Colonic mucosa (tissue), 4 donors: Measurements from ENCODE around the gene KCNT2. TPM values are rescaled to one million over a fixed set of nuclear protein-coding genes. Genes with fewer than 3 reads are reported as not detected.

Source experiments
- DNase-seq: peaks from one replicate; pipeline ENCODE4 v3.0.0-alpha.2; 2020
- H3K27ac ChIP-seq: fragments of 200-600 bp; one replicate; pipeline ENCODE4 v1.8.0; 2021
- H3K27me3 ChIP-seq: fragments of 200-600 bp; one replicate; pipeline ENCODE4 v1.8.0; 2021
- H3K36me3 ChIP-seq: fragments of 200-600 bp; one replicate; pipeline ENCODE4 v1.8.0; 2021
- H3K4me1 ChIP-seq: fragments of 200-600 bp; one replicate; pipeline ENCODE4 v1.8.0; 2021; ENCODE audit warnings: mild to moderate bottlenecking
- H3K4me3 ChIP-seq: fragments of 200-600 bp; one replicate; pipeline ENCODE4 v1.8.0; 2021
- H3K9ac ChIP-seq, 2 donors: one replicate each; pipeline ENCODE4 v1.7.0; 2013; ENCODE audit warnings: control low read depth in 2 of 2, low read depth in 2 of 2, low read length in 2 of 2
- H3K9me3 ChIP-seq: fragments of 200-600 bp; one replicate; pipeline ENCODE4 v1.8.0; 2021
- CTCF ChIP-seq: fragments of 200-600 bp; IDR thresholded peaks from one replicate; pipeline ENCODE4 v1.8.0; 2022; ENCODE audit warnings: antibody characterized with exemption, mild to moderate bottlenecking
- intact Hi-C: fragments of 100-400 bp; cut with DNase I; formaldehyde crosslinking; loops from one replicate; pipeline ENCODE4 v1.14.1; 2022
- total RNA-seq, 2 donors: library from RNA; stranded (reverse); fragmentation: NEBNext Ultra II Directional in 1 of 2; extraction: Animal tissue kit (Norgen Biotek cat#: 25700) in 1 of 2; gene quantifications; one replicate each; pipeline ENCODE4 v1.2.1, GENCODE V29; 2021
- donor health status: healthy.
- donor health status: DM: no; HTN: no; CAD: no.
- donor health status: DM: no; HTN: no; CAD: no.

The KCNT2 gene
- total RNA-seq, 2 donors from 2014 or later, result 0.56 to 0.82 TPM

GRCh38 chr1:196393742-196394141 is 214.5 kb downstream of the KCNT2 start:
- H3K9me3 ChIP-seq, result no peaks in the 10 kb centered on the region
- intact Hi-C loops, result no loop called here
- no peak overlapping the region for H3K27ac ChIP-seq
- no peak for TF ChIP-seq CTCF
- H3K36me3 ChIP-seq, result no peaks in the 10 kb centered on the region
- no peak for DNase-seq
- no peaks in the 10 kb centered on the region for H3K27me3 ChIP-seq
- no peak overlapping the region for H3K9ac ChIP-seq
- no peaks in the 10 kb centered on the region for H3K4me1 ChIP-seq
- H3K4me3 ChIP-seq, result no peak overlapping the region

- H3K9ac ChIP-seq, result no peak overlapping the region
- H3K27me3 ChIP-seq, result no peaks in the 10 kb centered on the region
- H3K36me3 ChIP-seq, result no peaks in the 10 kb centered on the region
Observed at GRCh38 chr1:196393282-196393681, 215.0 kb downstream of the KCNT2 start.

DNA sequence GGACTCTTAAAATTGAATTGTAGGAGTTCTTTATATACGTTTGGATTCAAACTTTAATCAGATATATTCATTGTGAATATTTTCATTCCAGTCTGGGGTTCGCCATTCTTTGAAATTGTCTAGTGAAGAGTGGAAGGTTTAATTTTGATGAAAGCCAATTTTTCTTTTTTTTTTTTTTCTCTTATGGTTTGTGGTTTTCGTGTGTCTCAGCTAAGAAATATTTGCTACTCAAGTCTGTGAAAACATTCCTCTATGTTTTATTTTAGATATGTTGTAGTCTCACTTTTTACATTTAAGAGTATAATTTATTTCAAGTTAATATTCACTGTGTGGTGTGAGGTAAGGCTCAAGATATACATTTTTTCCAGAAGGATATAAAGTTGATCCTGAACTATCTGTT is 220.5 kb downstream of the KCNT2 start:
- no peak for TF ChIP-seq CTCF
- Histone ChIP-seq H3K9ac (no peak overlapping the region), H3K4me3 (no peak overlapping the region), H3K27ac (no peak overlapping the region), H3K36me3 (no peaks in the 10 kb centered on the region), H3K27me3 (no peaks in the 10 kb centered on the region), H3K4me1 (no peaks in the 10 kb centered on the region), H3K9me3 (no peaks in the 10 kb centered on the region)
- intact Hi-C loops, result no loop called here
- no peak for DNase-seq

More at GRCh38 chr1:196393282-196393681, 215.0 kb downstream of the KCNT2 start:
- no peak for TF ChIP-seq CTCF
- intact Hi-C loops, result no loop called here
- DNase-seq, result no peak
- H3K27ac ChIP-seq, result no peak overlapping the region
- no peaks in the 10 kb centered on the region for H3K4me1 ChIP-seq
- H3K9me3 ChIP-seq, result no peaks in the 10 kb centered on the region
- no peak overlapping the region for H3K4me3 ChIP-seq

DNA sequence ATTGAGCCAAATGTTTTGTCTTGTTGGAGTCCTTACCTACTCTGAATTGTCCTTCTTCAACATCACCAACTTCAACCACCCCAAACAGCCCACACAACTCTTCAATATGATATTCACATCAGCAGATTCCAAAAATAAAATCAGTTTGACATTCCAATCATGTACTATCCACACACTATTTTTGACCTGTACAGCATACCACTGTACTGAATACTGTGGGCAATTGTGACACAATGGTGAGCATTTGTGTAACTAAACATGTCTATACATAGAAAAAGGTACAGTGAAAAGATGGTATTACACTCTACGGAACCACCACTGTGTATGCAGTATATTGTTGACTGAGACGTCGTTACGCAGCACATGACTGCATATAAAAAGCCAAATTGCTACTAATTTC is 223.1 kb downstream of the KCNT2 start:
- no peaks in the 10 kb centered on the region for H3K36me3 ChIP-seq
- no peak for TF ChIP-seq CTCF
- H3K9me3 ChIP-seq, result no peaks in the 10 kb centered on the region
- no peak overlapping the region for H3K27ac ChIP-seq
- intact Hi-C loops, result no loop called here
- no peaks in the 10 kb centered on the region for H3K4me1 ChIP-seq
- DNase-seq, result no peak
- no peaks in the 10 kb centered on the region for H3K27me3 ChIP-seq
- H3K4me3 ChIP-seq, result no peak overlapping the region
- no peak overlapping the region for H3K9ac ChIP-seq

- H3K36me3 ChIP-seq, result no peaks in the 10 kb centered on the region
- no peaks in the 10 kb centered on the region for H3K4me1 ChIP-seq
- intact Hi-C loops, result no loop called here
- H3K9ac ChIP-seq, result no peak overlapping the region
- H3K9me3 ChIP-seq, result no peaks in the 10 kb centered on the region
- no peak overlapping the region for H3K27ac ChIP-seq
- H3K4me3 ChIP-seq, result no peak overlapping the region
- no peaks in the 10 kb centered on the region for H3K27me3 ChIP-seq
- TF ChIP-seq CTCF, result no peak
- no peak for DNase-seq
Observed at GRCh38 chr1:196382383-196382782, 225.9 kb downstream of the KCNT2 start.

DNA sequence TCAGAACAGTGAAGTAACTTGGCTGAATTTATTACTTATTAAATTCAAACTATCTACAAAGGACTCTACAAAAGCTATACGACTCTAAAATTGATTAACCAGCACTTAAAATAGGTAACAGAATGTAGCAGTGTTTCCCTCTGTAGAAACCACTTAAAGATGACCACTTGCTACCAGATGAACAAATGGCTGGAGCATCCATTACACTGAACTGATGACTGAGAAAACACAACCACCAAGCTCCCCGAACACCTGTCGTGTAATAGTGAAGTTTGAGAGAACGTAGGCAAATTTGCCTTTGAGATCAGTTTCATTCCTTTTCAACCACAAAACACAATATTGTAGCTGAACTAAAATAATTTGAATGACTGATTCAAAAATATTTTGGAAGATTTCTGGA is 226.7 kb downstream of the KCNT2 start:
- H3K27me3 ChIP-seq, result no peaks in the 10 kb centered on the region
- H3K9ac ChIP-seq, result no peak overlapping the region
- no peak for DNase-seq
- H3K36me3 ChIP-seq, result no peaks in the 10 kb centered on the region
- intact Hi-C loops, result no loop called here
- no peak overlapping the region for H3K4me3 ChIP-seq
- no peak overlapping the region for H3K27ac ChIP-seq
- H3K9me3 ChIP-seq, result no peaks in the 10 kb centered on the region
- H3K4me1 ChIP-seq, result no peaks in the 10 kb centered on the region
- no peak for TF ChIP-seq CTCF
